ENCODE results near the gene TGM3.

TGM3 gene

GRCh38 chr20:2335096-2335870 is 39.5 kb downstream of the TGM3 start:
- no peak for TF ChIP-seq CTCF (conservative IDR thresholded peaks at IDR 0.05)
- TF ChIP-seq ZFX (IDR thresholded peaks at IDR 0.05), result no peak
- no peak overlapping the region for H3K27ac ChIP-seq

- no peak for TF ChIP-seq ZFX (IDR thresholded peaks at IDR 0.05)
- no peak for TF ChIP-seq CTCF (conservative IDR thresholded peaks at IDR 0.05)
Measured at GRCh38 chr20:2336471-2336870, 40.7 kb downstream of the TGM3 start.

GRCh38 chr20:2337142-2337541 is 41.3 kb downstream of the TGM3 start:
- TF ChIP-seq CTCF (conservative IDR thresholded peaks at IDR 0.05), result no peak
- TF ChIP-seq ZFX (IDR thresholded peaks at IDR 0.05), result no peak
- H3K27ac ChIP-seq, result 0 out of 2 replicates have a peak overlapping the region, but pooled peaks have one; percentile 18

More at GRCh38 chr20:2336471-2336870, 40.7 kb downstream of the TGM3 start:
- no peak overlapping the region for H3K27ac ChIP-seq

- H3K27ac ChIP-seq, result no peak overlapping the region
- TF ChIP-seq ZFX (IDR thresholded peaks at IDR 0.05), result no peak
Measured at GRCh38 chr20:2338411-2339066, 42.7 kb downstream of the TGM3 start.

GRCh38 chr20:2340136-2340535 is 44.3 kb downstream of the TGM3 start:
- no peak overlapping the region for H3K27ac ChIP-seq
- no peak for TF ChIP-seq CTCF (conservative IDR thresholded peaks at IDR 0.05)
- TF ChIP-seq ZFX (IDR thresholded peaks at IDR 0.05), result no peak

- TF ChIP-seq CTCF (conservative IDR thresholded peaks at IDR 0.05), result no peak
- no peak for TF ChIP-seq ZFX (IDR thresholded peaks at IDR 0.05)
Measured at GRCh38 chr20:2340823-2341222, 45.0 kb downstream of the TGM3 start.

GRCh38 chr20:2341336-2341735 is 45.5 kb downstream of the TGM3 start:
- H3K27ac ChIP-seq, result no peak overlapping the region
- TF ChIP-seq CTCF (conservative IDR thresholded peaks at IDR 0.05), result no peak
- no peak for TF ChIP-seq ZFX (IDR thresholded peaks at IDR 0.05)

More at GRCh38 chr20:2340823-2341222, 45.0 kb downstream of the TGM3 start:
- H3K27ac ChIP-seq, result no peak overlapping the region

Data from C4-2B (cell line).